ENCODE data around the gene TIMMDC1. TPM values are rescaled to one million over a fixed set of nuclear protein-coding genes. Genes with fewer than 3 reads are reported as not detected.
"Not testable (repeated sequence)": the region's sequence is repeated elsewhere in the genome, so short reads cannot be mapped to it uniquely, and the experiment has no call there.

The TIMMDC1 gene
- total RNA-seq, 2 donors from 2014 or later: 26.9 to 29.5 TPM

DNA sequence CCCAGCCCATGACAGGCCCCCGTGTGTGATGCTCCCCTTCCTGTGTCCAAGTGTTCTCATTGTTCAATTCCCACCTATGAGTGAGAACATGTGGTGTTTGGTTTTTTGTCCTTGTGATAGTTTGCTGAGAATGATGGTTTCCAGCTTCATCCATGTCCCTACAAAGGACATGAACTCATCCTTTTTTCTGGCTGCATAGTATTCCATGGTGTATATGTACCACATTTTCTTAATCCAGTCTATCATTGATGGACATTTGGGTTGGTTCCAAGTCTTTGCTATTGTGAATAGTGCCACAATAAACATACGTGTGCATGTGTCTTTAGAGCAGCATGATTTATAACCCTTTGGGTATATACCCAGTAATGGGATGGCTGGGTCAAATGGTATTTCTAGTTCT is 65.0 kb downstream of the TIMMDC1 start:
- not testable (repeated sequence) for DNase-seq; H3K27me3 Mint-ChIP-seq; H3K36me3 Mint-ChIP-seq (ENCODE audit: low read depth); ATAC-seq; H3K4me3 Mint-ChIP-seq; H3K9me3 ChIP-seq (ENCODE audit: control insufficient read depth, low read length, poor library complexity, severe bottlenecking)
- Mint-ChIP-seq H3K27ac (peak overlapping the region; percentile 94), H3K4me1 (peaks cover 15% of the 10 kb centered on the region)

DNA sequence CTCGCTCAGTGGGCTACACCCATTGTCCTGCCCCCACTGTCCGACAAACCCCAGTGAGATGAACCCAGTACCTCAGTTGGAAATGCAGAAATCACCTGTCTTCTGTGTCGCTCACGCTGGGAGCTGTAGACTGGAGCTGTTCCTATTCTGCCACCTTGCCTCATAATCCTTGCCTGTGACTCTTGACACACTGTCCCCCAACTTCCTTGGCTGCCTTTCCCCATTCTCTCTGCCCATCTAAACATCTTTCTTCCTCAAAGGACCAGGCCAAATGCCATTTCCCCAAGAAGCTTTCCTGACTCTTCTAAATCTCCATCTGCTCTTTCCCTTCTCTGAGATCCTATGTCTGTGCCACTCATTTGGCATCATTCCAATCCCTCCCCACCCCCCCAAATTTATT is 70.8 kb downstream of the TIMMDC1 start:
- Mint-ChIP-seq H3K36me3 (ENCODE audit: low read depth) (no peaks in the 10 kb centered on the region), H3K4me1 (no peaks in the 10 kb centered on the region)
- no peak for ATAC-seq

DNA sequence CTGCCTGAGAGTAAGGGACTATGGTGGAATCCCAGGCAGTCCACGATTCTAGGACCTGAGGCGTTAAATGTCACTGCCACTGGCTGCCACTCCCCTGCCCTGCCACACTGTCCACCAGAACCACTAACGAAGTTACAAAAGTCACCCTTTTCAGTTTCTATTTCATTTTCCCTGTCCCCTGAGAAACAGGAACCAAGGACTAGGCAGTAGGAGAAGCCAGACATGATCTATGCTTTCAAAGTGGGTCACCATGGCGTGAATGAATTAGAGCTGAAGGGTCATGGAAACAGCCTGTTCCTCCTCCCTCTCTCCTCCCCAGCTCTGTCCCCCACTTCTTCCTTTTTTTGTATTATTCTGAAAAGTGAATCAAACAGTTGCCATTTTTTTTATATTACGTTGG is 71.9 kb downstream of the TIMMDC1 start:
- no peak for DNase-seq
- no peaks in the 10 kb centered on the region for H3K36me3 Mint-ChIP-seq (ENCODE audit: low read depth)
- no peak overlapping the region for H3K27ac Mint-ChIP-seq
- no peaks in the 10 kb centered on the region for H3K4me1 Mint-ChIP-seq
- H3K27me3 Mint-ChIP-seq: no peaks in the 10 kb centered on the region
- peak; percentile 14 for ATAC-seq
- no peak overlapping the region for H3K4me3 Mint-ChIP-seq
- H3K9me3 ChIP-seq (ENCODE audit: control insufficient read depth, low read length, poor library complexity, severe bottlenecking): no peaks in the 10 kb centered on the region

More for the DNA sequence above, 70.8 kb downstream of the TIMMDC1 start:
- no peaks in the 10 kb centered on the region for H3K9me3 ChIP-seq (ENCODE audit: control insufficient read depth, low read length, poor library complexity, severe bottlenecking)
- H3K27me3 Mint-ChIP-seq: no peaks in the 10 kb centered on the region
- H3K27ac Mint-ChIP-seq: no peak overlapping the region
- no peak overlapping the region for H3K4me3 Mint-ChIP-seq
- no peak for DNase-seq

DNA sequence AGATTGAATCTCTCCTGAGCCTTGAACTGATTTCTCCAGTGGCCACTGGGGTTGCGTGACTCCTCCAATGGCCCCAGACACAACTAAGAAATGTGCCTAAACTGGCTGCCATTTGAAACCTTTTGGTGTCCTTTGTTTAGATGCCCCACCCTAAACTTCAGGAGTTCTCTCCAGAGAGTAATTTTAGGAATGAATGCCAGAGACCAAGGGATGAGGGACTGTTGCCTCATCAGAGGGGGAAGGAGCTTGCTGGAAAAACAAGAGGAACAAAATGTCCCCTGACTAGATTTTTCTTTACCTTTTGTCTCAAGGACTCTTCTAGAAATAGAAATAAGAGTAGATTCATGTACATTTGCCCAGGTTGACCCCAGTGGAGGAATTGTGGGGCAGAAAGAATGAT is 72.9 kb downstream of the TIMMDC1 start:
- no peak for ATAC-seq
- no peaks in the 10 kb centered on the region for H3K27me3 Mint-ChIP-seq
- H3K27ac Mint-ChIP-seq: no peak overlapping the region
- H3K9me3 ChIP-seq (ENCODE audit: control insufficient read depth, low read length, poor library complexity, severe bottlenecking): no peaks in the 10 kb centered on the region
- no peak overlapping the region for H3K4me3 Mint-ChIP-seq
- no peaks in the 10 kb centered on the region for H3K36me3 Mint-ChIP-seq (ENCODE audit: low read depth)
- no peaks in the 10 kb centered on the region for H3K4me1 Mint-ChIP-seq
- DNase-seq: no peak

DNA sequence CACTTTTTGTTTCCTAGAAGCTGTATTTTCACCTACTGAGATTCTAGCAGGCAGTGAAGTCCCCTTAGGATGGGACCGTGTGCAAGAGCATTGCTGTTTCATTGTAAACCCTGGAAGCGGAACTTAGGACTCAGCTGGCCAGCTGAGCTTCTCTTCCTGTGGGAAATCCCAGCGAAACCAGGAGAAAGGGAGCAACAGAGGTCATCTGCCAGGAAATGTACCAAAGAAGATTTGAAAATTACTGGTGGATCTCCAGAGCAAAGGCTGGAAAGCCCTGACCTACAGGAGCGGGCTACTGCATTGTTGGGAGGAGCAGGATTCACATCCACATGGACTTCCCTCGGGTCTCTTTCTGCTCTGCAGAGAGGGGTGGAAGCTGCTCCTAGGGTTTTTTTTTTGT is 73.3 kb downstream of the TIMMDC1 start:
- no peaks in the 10 kb centered on the region for H3K9me3 ChIP-seq (ENCODE audit: control insufficient read depth, low read length, poor library complexity, severe bottlenecking)
- no peaks in the 10 kb centered on the region for H3K27me3 Mint-ChIP-seq
- DNase-seq (no peak), ATAC-seq (no peak)
- H3K4me3 Mint-ChIP-seq: no peak overlapping the region
- no peaks in the 10 kb centered on the region for H3K4me1 Mint-ChIP-seq
- H3K36me3 Mint-ChIP-seq (ENCODE audit: low read depth): no peaks in the 10 kb centered on the region
- no peak overlapping the region for H3K27ac Mint-ChIP-seq

Other genes starting within 250 kb of the TIMMDC1 start
- 10 to 100 TPM; 11.4 to 11.8 TPM for gene ARHGAP31, start 204.2 kb upstream of the TIMMDC1 start, total RNA-seq
- gene TMEM39A, start 34.9 kb upstream of the TIMMDC1 start, total RNA-seq: 10 to 100 TPM; 65.8 to 70.6 TPM
- 10 to 100 TPM; 26.3 to 27.3 TPM for gene POGLUT1, start 29.6 kb upstream of the TIMMDC1 start, total RNA-seq
- 10 to 100 TPM; 13.9 to 14.1 TPM for gene CD80, start 61.1 kb downstream of the TIMMDC1 start, total RNA-seq
- gene ADPRH, start 80.9 kb downstream of the TIMMDC1 start, total RNA-seq: 1 to 10 TPM; 3.6 to 3.7 TPM
- under 1 TPM in 1 of 2 donors, not detected in 1; 0.45 TPM for gene PLA1A, start 99.3 kb downstream of the TIMMDC1 start, total RNA-seq
- gene POPDC2, start 162.0 kb downstream of the TIMMDC1 start, total RNA-seq: 1 to 10 TPM; 4.2 to 4.3 TPM
- 10 to 100 TPM; 26.8 to 28.9 TPM for gene COX17, start 178.9 kb downstream of the TIMMDC1 start, total RNA-seq
- gene CFAP91, start 204.5 kb downstream of the TIMMDC1 start, total RNA-seq: 1 to 10 TPM in 1 of 2 donors, under 1 TPM in 1; 0.63 to 2.7 TPM